NAMALWA (cell line): Measurements from ENCODE around the gene SMPX.

Experiments
- DNase-seq: peaks from one replicate; pipeline ENCODE4 v3.0.0-alpha.2; 2015; ENCODE audit warnings: low spot score

The SMPX gene

DNA sequence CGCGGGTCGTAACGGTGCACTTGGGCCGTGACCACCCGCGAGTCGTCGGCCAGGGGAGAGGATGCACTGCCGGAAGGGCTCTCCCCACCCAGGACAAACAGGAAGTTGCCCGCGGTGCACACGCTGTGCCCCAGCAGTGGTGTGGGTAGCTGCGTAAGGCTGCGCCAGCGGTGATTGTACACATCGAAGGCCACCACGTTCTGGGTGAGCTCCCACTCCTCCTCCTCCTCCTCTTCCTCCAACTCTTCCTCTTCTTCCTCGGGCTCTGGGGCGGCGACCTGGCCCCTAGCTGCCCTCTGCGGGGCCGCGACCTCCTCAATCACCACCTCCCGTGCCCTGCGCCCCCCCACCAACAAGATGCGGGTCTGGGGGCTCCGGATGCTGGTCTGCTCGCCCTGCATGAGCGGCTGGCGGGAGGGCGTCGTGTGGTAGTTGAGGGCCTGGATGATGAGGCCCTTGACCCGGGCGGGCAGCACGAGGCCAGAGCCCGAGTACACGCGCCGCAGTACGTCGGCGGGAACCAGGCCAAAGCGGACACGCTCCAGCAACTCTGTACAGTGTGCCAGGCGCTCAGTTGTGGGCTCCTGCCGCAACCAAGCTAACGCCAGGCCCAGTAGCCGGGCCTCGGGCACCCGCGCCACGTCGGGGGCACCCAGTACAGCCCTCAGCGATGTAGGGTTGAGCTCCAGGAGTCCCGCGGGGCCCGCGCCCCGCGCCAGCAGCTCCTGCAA, 101.2 kb downstream of the SMPX start:
- DNase-seq = no peak
